RWPE1 (cell line): ENCODE measurements around the gene GPR152.
"Not testable (repeated sequence)": the region's sequence is repeated elsewhere in the genome, so short reads cannot be mapped to it uniquely, and the experiment has no call there.

ENCODE experiments used
- CTCF ChIA-PET: fragments of 350-600 bp; sonication (Branson Sonifier 250); formaldehyde crosslinking; extraction: SDS; loops from one replicate; lab custom pipeline; 2021; lab: Yijun Ruan, JAX
- POLR2A ChIA-PET: fragments of 400-600 bp; formaldehyde crosslinking; extraction: SDS; loops from one replicate; lab custom pipeline; 2020; ENCODE audit warnings: antibody characterized with exemption; ENCODE audit not compliant: low non-redundant PET; lab: Yijun Ruan, JAX
- DNase-seq: peaks from one replicate; pipeline ENCODE4 v3.0.0; 2012; ENCODE audit warnings: low spot score
- H3K27ac ChIP-seq: fragments of 450-650 bp; 2 replicates; pipeline ENCODE4 v1.5.1; 2017
- TF ChIP-seq, protein P1 (sequence below): fragments of 450-650 bp; conservative IDR thresholded peaks from 2 replicates; pipeline ENCODE4 v1.5.1; 2017; ENCODE audit warnings: low read depth, mild to moderate bottlenecking

The GPR152 gene

DNA sequence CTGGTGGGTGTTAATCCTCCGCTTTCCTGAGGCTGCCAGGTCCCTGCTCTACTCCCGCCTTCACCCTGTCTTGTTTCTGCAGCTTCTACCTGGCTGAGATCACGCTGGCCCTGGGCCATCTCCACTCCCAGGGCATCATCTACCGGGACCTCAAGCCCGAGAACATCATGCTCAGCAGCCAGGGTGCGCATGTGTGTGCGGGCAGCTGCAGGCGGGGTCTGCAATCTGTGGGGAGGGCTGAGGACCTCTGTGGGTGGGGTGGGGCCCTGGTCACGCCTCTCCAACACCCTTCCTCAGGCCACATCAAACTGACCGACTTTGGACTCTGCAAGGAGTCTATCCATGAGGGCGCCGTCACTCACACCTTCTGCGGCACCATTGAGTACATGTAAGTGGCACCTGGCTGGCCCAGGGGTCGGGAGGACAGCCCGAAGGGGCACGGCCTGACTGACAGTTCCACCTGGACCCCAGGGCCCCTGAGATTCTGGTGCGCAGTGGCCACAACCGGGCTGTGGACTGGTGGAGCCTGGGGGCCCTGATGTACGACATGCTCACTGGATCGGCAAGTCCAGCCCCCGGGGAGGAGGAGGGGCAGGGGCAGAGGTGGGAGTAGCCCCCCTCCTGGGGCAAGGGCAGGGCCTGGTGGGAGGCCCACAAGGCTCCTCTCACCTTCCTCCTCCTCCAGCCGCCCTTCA lies 19.7 kb downstream of the GPR152 start:
- no peak for DNase-seq
- POLR2A ChIA-PET: no interaction called here
- peak overlapping the region; percentile 87 for H3K27ac ChIP-seq
- TF ChIP-seq, protein P1, sequence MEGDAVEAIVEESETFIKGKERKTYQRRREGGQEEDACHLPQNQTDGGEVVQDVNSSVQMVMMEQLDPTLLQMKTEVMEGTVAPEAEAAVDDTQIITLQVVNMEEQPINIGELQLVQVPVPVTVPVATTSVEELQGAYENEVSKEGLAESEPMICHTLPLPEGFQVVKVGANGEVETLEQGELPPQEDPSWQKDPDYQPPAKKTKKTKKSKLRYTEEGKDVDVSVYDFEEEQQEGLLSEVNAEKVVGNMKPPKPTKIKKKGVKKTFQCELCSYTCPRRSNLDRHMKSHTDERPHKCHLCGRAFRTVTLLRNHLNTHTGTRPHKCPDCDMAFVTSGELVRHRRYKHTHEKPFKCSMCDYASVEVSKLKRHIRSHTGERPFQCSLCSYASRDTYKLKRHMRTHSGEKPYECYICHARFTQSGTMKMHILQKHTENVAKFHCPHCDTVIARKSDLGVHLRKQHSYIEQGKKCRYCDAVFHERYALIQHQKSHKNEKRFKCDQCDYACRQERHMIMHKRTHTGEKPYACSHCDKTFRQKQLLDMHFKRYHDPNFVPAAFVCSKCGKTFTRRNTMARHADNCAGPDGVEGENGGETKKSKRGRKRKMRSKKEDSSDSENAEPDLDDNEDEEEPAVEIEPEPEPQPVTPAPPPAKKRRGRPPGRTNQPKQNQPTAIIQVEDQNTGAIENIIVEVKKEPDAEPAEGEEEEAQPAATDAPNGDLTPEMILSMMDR: no peak
- CTCF ChIA-PET: interaction anchor here (0.5 to 0.6 kb wide), 2 partner anchors 11 to 32 kb away, joined by 3 to 4 read pairs; no protein-coding TSS in a partner anchor

DNA sequence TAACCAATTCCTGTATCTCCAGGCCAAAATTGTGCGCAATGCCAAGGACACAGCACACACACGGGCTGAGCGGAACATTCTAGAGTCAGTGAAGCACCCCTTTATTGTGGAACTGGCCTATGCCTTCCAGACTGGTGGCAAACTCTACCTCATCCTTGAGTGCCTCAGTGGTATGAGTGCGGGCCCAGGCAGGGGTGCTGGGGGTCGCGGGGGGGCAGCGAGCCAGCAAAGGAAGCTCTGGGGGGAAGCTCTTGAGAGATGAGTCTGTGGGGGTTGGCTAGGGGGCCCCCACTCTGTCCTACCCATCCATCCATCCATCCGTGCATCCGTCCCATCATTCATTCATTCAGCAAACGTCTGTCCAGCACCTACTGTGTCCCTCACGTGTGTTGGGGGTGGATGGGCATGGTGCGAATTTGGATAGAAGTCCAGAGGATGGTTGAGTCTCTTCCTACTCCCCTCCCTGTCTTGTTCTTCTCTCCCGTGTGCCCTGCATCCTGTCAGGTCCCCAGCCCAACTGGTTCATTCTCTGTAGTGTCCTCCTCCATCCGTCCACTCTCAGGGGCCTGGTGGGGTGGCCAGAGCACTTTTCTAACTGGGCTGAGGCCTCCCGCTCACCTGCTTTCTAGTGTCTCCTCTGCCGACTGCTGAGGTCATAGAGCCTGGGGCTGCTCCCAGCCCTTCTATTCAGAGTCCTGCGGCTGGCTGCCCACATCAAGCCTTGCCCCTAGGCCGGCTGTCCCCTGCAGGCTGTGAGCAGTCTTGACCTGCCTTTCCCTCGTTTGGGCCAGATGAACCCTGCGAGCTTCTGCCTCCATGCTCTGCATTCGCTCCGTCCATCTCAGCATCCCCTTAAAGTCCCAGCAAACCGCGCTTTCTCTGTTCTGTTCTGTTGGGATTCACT lies 20.9 kb downstream of the GPR152 start:
- ChIA-PET CTCF (interaction anchor here (0.7 kb wide), 1 partner anchor 8 kb away, joined by 4 read pairs; no protein-coding TSS in a partner anchor), POLR2A (interaction anchor here (0.6 kb wide), 1 partner anchor 12 kb away, joined by 3 read pairs; the partner anchor contains the start of gene CORO1B)
- peak overlapping the region; percentile 87; the same call in 1 of the 2 replicates for H3K27ac ChIP-seq
- TF ChIP-seq, protein P1: no peak
- DNase-seq: no peak

DNA sequence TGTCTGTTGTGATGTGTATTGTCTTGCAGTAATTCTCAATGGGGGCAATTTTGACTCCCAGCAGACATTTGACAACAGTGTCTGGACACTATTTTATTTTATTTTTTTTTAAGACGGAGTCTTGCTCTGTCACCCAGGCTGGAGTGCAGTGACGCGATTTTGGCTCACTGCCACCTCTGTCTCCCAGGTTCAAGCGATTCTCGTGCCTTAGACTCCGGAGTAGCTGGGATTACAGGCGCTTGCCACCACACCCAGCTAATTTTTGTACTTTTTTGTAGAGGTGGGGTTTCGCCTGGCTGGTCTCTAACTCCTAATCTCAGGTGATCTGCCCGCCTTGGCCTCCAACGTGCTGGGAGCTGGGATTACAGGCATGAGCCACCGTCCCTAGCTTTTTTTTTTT lies 22.8 kb downstream of the GPR152 start:
- ChIA-PET POLR2A (interaction anchor here (0.6 kb wide), 1 partner anchor 39 kb away, joined by 3 read pairs; no protein-coding TSS in a partner anchor), CTCF (interaction anchor here (2.6 kb wide), 1 partner anchor 28 kb away, joined by 12 read pairs; the partner anchor contains the start of gene PPP1CA)
- DNase-seq: no peak
- TF ChIP-seq, protein P1: no peak
- H3K27ac ChIP-seq: peak overlapping the region; percentile 84

DNA sequence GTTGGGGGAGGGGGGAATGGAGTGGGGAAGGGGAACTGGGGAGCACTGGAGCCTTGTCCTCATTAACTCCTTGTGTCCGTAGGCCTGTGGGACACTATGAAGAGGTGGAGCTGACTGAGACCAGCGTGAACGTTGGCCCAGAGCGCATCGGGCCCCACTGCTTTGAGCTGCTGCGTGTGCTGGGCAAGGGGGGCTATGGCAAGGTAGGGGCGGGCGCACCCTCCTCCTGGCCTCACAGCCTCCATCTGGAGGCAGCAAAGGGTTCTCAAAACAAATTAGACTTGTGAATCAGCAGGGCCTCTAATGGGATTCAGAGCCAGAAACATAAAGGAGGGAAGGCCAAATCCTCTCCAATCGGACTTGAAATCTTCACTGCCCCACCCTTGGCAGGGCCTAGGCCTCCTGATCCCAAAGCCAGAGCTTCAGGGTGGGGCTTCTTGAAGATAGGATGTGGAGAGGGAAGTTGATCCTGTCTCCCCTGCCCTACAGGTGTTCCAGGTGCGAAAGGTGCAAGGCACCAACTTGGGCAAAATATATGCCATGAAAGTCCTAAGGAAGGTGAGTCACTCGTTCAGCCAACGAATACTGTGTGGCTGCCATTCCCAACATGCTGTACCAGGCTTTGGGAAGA lies 23.4 kb downstream of the GPR152 start:
- peak; percentile 20 for DNase-seq
- ChIA-PET POLR2A (interaction anchor here (0.6 to 2.3 kb wide), 4 partner anchors 28 to 39 kb away, joined by 3 to 7 read pairs (median 4); partner anchors contain the start of gene PPP1CA), CTCF (interaction anchor here (2.6 kb wide), 1 partner anchor 28 kb away, joined by 12 read pairs; the partner anchor contains the start of gene PPP1CA)
- TF ChIP-seq, protein P1: no peak
- H3K27ac ChIP-seq: peak overlapping the region; percentile 84

DNA sequence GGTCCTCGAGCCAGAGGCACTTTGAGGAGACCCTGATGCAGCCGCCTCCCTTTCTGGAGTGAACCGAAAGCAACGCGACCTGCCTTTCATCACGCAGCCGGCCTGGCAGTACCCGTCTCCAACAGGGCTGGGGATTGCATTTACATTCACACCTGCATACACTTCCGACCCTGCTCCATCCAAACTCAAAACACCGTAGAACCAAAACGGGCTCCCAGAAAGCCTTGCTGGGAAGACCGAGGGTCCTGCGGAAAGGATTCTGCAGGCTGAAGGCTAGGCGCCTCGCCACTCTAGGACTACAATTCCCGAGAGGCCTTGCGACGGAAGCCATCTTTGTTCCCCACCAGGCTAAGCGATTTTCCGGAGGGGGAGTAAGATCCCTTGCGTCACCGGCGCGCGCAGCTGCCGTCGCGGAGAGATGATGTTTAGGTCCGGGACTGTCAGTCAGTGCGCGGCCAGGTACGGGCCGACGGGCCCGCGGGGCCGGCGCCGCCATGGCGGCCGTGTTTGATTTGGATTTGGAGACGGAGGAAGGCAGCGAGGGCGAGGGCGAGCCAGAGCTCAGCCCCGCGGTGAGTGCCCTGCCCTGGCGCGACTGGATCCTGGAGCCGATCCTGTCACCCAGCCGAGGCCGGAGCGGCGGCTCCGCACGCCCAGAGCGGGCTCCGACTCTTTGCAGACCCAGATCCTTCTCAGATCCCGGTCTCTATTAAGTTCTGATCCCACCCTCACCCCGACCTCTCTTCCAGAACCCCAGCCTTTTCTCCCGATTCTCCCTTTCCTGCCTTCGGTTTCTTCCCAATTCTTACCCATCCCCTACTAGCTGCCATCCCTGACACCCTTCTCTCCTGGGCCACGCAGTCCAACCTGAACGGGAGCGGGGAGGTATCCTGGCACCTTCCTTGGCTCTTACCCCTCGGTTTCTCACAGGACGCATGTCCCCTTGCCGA lies 24.2 kb downstream of the GPR152 start, which contains the start of gene RPS6KB2:
Gene RPS6KB2 (plus strand): TSS at position 443 of the 950 bp plus-strand sequence. CDS start 52 bp downstream, at position 495.
- peak; percentile 99 for DNase-seq
- TF ChIP-seq, protein P1: no peak
- H3K27ac ChIP-seq: peak within 1 kb of the TSS; percentile 84
- ChIA-PET CTCF (interaction anchor here (0.7 to 2.6 kb wide), 2 partner anchors 27 to 831 kb away, joined by 3 to 12 read pairs; partner anchors contain the start of gene PPP1CA), POLR2A (interaction anchor here (1.0 to 2.3 kb wide), 3 partner anchors 27 to 40 kb away, joined by 3 to 7 read pairs (median 5); partner anchors contain the start of gene PPP1CA)

DNA sequence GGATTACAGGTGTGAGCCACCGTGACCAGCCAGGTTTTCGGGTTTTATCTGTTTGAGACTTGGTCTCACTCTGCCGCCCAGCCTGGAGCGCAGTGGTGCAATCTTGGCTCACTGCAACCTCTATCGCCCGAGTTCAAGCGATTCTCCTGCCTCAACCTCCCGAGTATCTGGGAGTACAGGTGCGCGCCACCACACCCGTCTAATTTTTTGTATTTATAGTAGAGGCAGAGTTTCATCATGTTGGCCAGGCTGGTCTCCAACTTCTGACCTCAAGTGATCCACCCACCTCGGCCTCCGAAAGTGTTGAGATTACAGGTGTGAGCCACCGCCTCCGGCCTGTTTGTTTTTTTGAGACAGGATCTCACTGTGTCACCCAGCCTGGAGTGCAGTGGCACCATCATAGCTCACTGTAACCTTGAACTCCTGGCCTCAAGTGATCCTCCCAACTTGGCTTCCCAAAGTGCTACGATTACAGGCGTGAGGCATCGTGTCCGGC lies 25.1 kb downstream of the GPR152 start:
- CTCF ChIA-PET: interaction anchor here (0.6 kb wide), 1 partner anchor 28 kb away, joined by 6 read pairs; no protein-coding TSS in a partner anchor
- POLR2A ChIA-PET: interaction anchor here (2.3 kb wide), 1 partner anchor 26 kb away, joined by 7 read pairs; the partner anchor contains the start of gene PPP1CA
- H3K27ac ChIP-seq: peak overlapping the region; percentile 84
- DNase-seq: not testable (repeated sequence)
